ENCODE measurements around the gene DERA.
"Not testable (repeated sequence)": the region's sequence is repeated elsewhere in the genome, so short reads cannot be mapped to it uniquely, and the experiment has no call there.

DERA gene

GRCh38 chr12:15904378-15904920, 6.7 kb upstream of the DERA start:
- no peak for DNase-seq (ENCODE audit: low read depth in 2 of 2)

- DNase-seq (ENCODE audit: low read depth in 2 of 2): no peak
These were observed 666 bp upstream of the DERA start for GRCh38 chr12:15910468-15910863.

- not testable (repeated sequence) for DNase-seq (ENCODE audit: low read depth in 2 of 2)
These were observed 799 bp downstream of the DERA start for GRCh38 chr12:15911931-15912330.

- not testable (repeated sequence) for DNase-seq (ENCODE audit: low read depth in 2 of 2)
These were observed 3.0 kb downstream of the DERA start for GRCh38 chr12:15914131-15914530.

- no peak for DNase-seq (ENCODE audit: low read depth in 2 of 2)
These were observed 6.9 kb downstream of the DERA start for GRCh38 chr12:15918066-15918465.

GRCh38 chr12:15919418-15919817, 8.3 kb downstream of the DERA start:
- no peak for DNase-seq (ENCODE audit: low read depth in 2 of 2)

- no peak for DNase-seq (ENCODE audit: low read depth in 2 of 2)
These were observed 13.8 kb downstream of the DERA start for GRCh38 chr12:15924956-15925355.

- DNase-seq (ENCODE audit: low read depth in 2 of 2): no peak
These were observed 17.2 kb downstream of the DERA start for GRCh38 chr12:15928346-15928745.

GRCh38 chr12:15928870-15929571, 17.9 kb downstream of the DERA start:
- DNase-seq (ENCODE audit: low read depth in 2 of 2): no peak

- no peak for DNase-seq (ENCODE audit: low read depth in 2 of 2)
These were observed 20.5 kb downstream of the DERA start for GRCh38 chr12:15931590-15932053.

GRCh38 chr12:15932327-15932726, 21.2 kb downstream of the DERA start:
- DNase-seq (ENCODE audit: low read depth in 2 of 2): no peak

- no peak for DNase-seq (ENCODE audit: low read depth in 2 of 2)
These were observed 21.8 kb downstream of the DERA start for GRCh38 chr12:15932971-15933370.

GRCh38 chr12:15933751-15934150, 22.6 kb downstream of the DERA start:
- no peak for DNase-seq (ENCODE audit: low read depth in 2 of 2)

- no peak for DNase-seq (ENCODE audit: low read depth in 2 of 2)
These were observed 25.6 kb downstream of the DERA start for GRCh38 chr12:15936751-15937150.

GRCh38 chr12:15937902-15938301, 26.8 kb downstream of the DERA start:
- no peak for DNase-seq (ENCODE audit: low read depth in 2 of 2)

- DNase-seq (ENCODE audit: low read depth in 2 of 2): no peak
These were observed 28.0 kb downstream of the DERA start for GRCh38 chr12:15939111-15939510.

GRCh38 chr12:15942475-15942874, 31.3 kb downstream of the DERA start:
- DNase-seq (ENCODE audit: low read depth in 2 of 2): no peak

GRCh38 chr12:15943519-15943918, 32.4 kb downstream of the DERA start:
- DNase-seq (ENCODE audit: low read depth in 2 of 2): not testable (repeated sequence)

- DNase-seq (ENCODE audit: low read depth in 2 of 2): not testable (repeated sequence)
These were observed 37.3 kb downstream of the DERA start for GRCh38 chr12:15948461-15948860.

GRCh38 chr12:15955281-15955680, 44.1 kb downstream of the DERA start:
- no peak for DNase-seq (ENCODE audit: low read depth in 2 of 2)

- DNase-seq (ENCODE audit: low read depth in 2 of 2): no peak
These were observed 44.9 kb downstream of the DERA start for GRCh38 chr12:15956010-15956409.

GRCh38 chr12:15956413-15957185, 45.5 kb downstream of the DERA start:
- DNase-seq (ENCODE audit: low read depth in 2 of 2): no peak

GRCh38 chr12:15962760-15963159, 51.6 kb downstream of the DERA start:
- DNase-seq (ENCODE audit: low read depth in 2 of 2): no peak
